Measurements from ENCODE around the gene TMEM217.
A peak's percentile ranks its signal among the peaks of the same experiment; 100 is the strongest.

TMEM217 gene

GRCh38 chr6:37177935-37178517, 79.9 kb downstream of the TMEM217 start:
- Mint-ChIP-seq H3K27me3 (ENCODE audit: low read depth) (no peaks in the 10 kb centered on the region), H3K36me3 (ENCODE audit: low read depth) (peaks cover 55% of the 10 kb centered on the region), H3K4me3 (no peak overlapping the region), H3K9me3 (peaks cover 4% of the 10 kb centered on the region), H3K27ac (peak overlapping the region; percentile 94), H3K4me1 (ENCODE audit: low read depth) (peaks cover 66% of the 10 kb centered on the region)

- H3K4me3 Mint-ChIP-seq, result peak overlapping the region; percentile 56
- peak overlapping the region; percentile 94 for H3K27ac Mint-ChIP-seq
These were observed 80.6 kb downstream of the TMEM217 start for GRCh38 chr6:37177077-37177934.

GRCh38 chr6:37176268-37177076, 81.5 kb downstream of the TMEM217 start:
- H3K4me3 Mint-ChIP-seq, result peak overlapping the region; percentile 94
- peaks cover 4% of the 10 kb centered on the region for H3K9me3 Mint-ChIP-seq
- peak overlapping the region; percentile 94 for H3K27ac Mint-ChIP-seq
- no peaks in the 10 kb centered on the region for H3K27me3 Mint-ChIP-seq (ENCODE audit: low read depth)
- peaks cover 67% of the 10 kb centered on the region for H3K36me3 Mint-ChIP-seq (ENCODE audit: low read depth)
- peaks cover 55% of the 10 kb centered on the region for H3K4me1 Mint-ChIP-seq (ENCODE audit: low read depth)

More at GRCh38 chr6:37177077-37177934, 80.6 kb downstream of the TMEM217 start:
- Mint-ChIP-seq H3K4me1 (ENCODE audit: low read depth) (peaks cover 63% of the 10 kb centered on the region), H3K36me3 (ENCODE audit: low read depth) (peaks cover 61% of the 10 kb centered on the region), H3K9me3 (peaks cover 4% of the 10 kb centered on the region), H3K27me3 (ENCODE audit: low read depth) (no peaks in the 10 kb centered on the region)

- Mint-ChIP-seq H3K9me3 (peaks cover 4% of the 10 kb centered on the region), H3K36me3 (ENCODE audit: low read depth) (peaks cover 74% of the 10 kb centered on the region), H3K27me3 (ENCODE audit: low read depth) (no peaks in the 10 kb centered on the region), H3K27ac (peak overlapping the region; percentile 94), H3K4me3 (peak overlapping the region; percentile 94), H3K4me1 (ENCODE audit: low read depth) (peaks cover 49% of the 10 kb centered on the region)
These were observed 82.3 kb downstream of the TMEM217 start for GRCh38 chr6:37175332-37176267.

- Mint-ChIP-seq H3K4me1 (ENCODE audit: low read depth) (peaks cover 48% of the 10 kb centered on the region), H3K27ac (peak overlapping the region; percentile 94), H3K9me3 (peaks cover 4% of the 10 kb centered on the region), H3K36me3 (ENCODE audit: low read depth) (peaks cover 74% of the 10 kb centered on the region), H3K4me3 (peak overlapping the region; percentile 94), H3K27me3 (ENCODE audit: low read depth) (no peaks in the 10 kb centered on the region)
These were observed 83.2 kb downstream of the TMEM217 start for GRCh38 chr6:37174515-37175331.

- Mint-ChIP-seq H3K9me3 (peaks cover 4% of the 10 kb centered on the region), H3K4me1 (ENCODE audit: low read depth) (peaks cover 48% of the 10 kb centered on the region)
These were observed 83.8 kb downstream of the TMEM217 start for GRCh38 chr6:37174196-37174514.

GRCh38 chr6:37173493-37174195, 84.3 kb downstream of the TMEM217 start:
- peaks cover 52% of the 10 kb centered on the region for H3K4me1 Mint-ChIP-seq (ENCODE audit: low read depth)
- peaks cover 74% of the 10 kb centered on the region for H3K36me3 Mint-ChIP-seq (ENCODE audit: low read depth)
- H3K9me3 Mint-ChIP-seq, result peaks cover 4% of the 10 kb centered on the region
- H3K4me3 Mint-ChIP-seq, result peak overlapping the region; percentile 94
- H3K27ac Mint-ChIP-seq, result peak overlapping the region; percentile 94
- H3K27me3 Mint-ChIP-seq (ENCODE audit: low read depth), result no peaks in the 10 kb centered on the region

More at GRCh38 chr6:37174196-37174514, 83.8 kb downstream of the TMEM217 start:
- Mint-ChIP-seq H3K4me3 (peak overlapping the region; percentile 94), H3K27ac (peak overlapping the region; percentile 94), H3K27me3 (ENCODE audit: low read depth) (no peaks in the 10 kb centered on the region), H3K36me3 (ENCODE audit: low read depth) (peaks cover 74% of the 10 kb centered on the region)

GRCh38 chr6:37172912-37173492, 84.9 kb downstream of the TMEM217 start:
- H3K4me1 Mint-ChIP-seq (ENCODE audit: low read depth), result peaks cover 55% of the 10 kb centered on the region
- peak overlapping the region; percentile 94 for H3K4me3 Mint-ChIP-seq
- H3K36me3 Mint-ChIP-seq (ENCODE audit: low read depth), result peaks cover 71% of the 10 kb centered on the region
- peaks cover 3% of the 10 kb centered on the region for H3K9me3 Mint-ChIP-seq
- peak overlapping the region; percentile 94 for H3K27ac Mint-ChIP-seq
- no peaks in the 10 kb centered on the region for H3K27me3 Mint-ChIP-seq (ENCODE audit: low read depth)

- H3K36me3 Mint-ChIP-seq (ENCODE audit: low read depth), result peaks cover 63% of the 10 kb centered on the region
- H3K9me3 Mint-ChIP-seq, result no peaks in the 10 kb centered on the region
- peaks cover 53% of the 10 kb centered on the region for H3K4me1 Mint-ChIP-seq (ENCODE audit: low read depth)
- peak overlapping the region; percentile 94 for H3K27ac Mint-ChIP-seq
- no peaks in the 10 kb centered on the region for H3K27me3 Mint-ChIP-seq (ENCODE audit: low read depth)
- peak overlapping the region; percentile 94 for H3K4me3 Mint-ChIP-seq
These were observed 85.8 kb downstream of the TMEM217 start for GRCh38 chr6:37171970-37172812.

- peaks cover 47% of the 10 kb centered on the region for H3K4me1 Mint-ChIP-seq (ENCODE audit: low read depth)
- H3K36me3 Mint-ChIP-seq (ENCODE audit: low read depth), result peaks cover 56% of the 10 kb centered on the region
- no peaks in the 10 kb centered on the region for H3K9me3 Mint-ChIP-seq
- peak overlapping the region; percentile 94 for H3K27ac Mint-ChIP-seq
- peak overlapping the region; percentile 94 for H3K4me3 Mint-ChIP-seq
- no peaks in the 10 kb centered on the region for H3K27me3 Mint-ChIP-seq (ENCODE audit: low read depth)
These were observed 86.6 kb downstream of the TMEM217 start for GRCh38 chr6:37171201-37171969.
